ENCODE results near the gene ZNF664.

The ZNF664 gene

DNA sequence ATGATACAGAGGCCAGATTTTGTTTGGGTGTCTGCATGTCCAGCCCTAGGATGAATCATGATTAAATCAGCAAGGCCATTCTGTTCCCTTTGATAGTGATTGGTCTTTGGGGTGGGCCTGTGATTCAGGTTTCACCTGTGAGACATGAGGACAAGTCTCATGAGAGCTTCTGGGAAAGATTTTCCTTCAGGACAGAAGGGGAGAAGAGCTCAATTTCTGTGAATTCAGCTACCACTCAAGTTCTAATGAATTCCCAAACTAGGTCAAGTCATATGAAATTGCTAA lies 73.4 kb downstream of the ZNF664 start:
- H3K79me2 ChIP-seq (ENCODE audit: control insufficient read depth, low read length), result no peaks in the 10 kb centered on the region
- H4K20me1 ChIP-seq (ENCODE audit: control insufficient read depth, insufficient read depth, low read depth, low read length), result no peaks in the 10 kb centered on the region

GRCh38 chr12:124047045-124047566 lies 74.1 kb downstream of the ZNF664 start:
- H3K9me2 ChIP-seq (replicated peaks; ENCODE audit: control insufficient read depth, low read length), result no peaks in the 10 kb centered on the region
- no peak for TF ChIP-seq EZH2phosphoT487 (IDR thresholded peaks at IDR 0.05; ENCODE audit: borderline replicate concordance, low read length)
- TF ChIP-seq, protein P1, sequence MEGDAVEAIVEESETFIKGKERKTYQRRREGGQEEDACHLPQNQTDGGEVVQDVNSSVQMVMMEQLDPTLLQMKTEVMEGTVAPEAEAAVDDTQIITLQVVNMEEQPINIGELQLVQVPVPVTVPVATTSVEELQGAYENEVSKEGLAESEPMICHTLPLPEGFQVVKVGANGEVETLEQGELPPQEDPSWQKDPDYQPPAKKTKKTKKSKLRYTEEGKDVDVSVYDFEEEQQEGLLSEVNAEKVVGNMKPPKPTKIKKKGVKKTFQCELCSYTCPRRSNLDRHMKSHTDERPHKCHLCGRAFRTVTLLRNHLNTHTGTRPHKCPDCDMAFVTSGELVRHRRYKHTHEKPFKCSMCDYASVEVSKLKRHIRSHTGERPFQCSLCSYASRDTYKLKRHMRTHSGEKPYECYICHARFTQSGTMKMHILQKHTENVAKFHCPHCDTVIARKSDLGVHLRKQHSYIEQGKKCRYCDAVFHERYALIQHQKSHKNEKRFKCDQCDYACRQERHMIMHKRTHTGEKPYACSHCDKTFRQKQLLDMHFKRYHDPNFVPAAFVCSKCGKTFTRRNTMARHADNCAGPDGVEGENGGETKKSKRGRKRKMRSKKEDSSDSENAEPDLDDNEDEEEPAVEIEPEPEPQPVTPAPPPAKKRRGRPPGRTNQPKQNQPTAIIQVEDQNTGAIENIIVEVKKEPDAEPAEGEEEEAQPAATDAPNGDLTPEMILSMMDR (IDR thresholded peaks at IDR 0.05; ENCODE audit: low read depth, low read length, poor library complexity, severe bottlenecking), result no peak
- H3K9me3 ChIP-seq (ENCODE audit: control insufficient read depth, insufficient read depth, low read length), result peaks cover 22% of the 10 kb centered on the region
- no peaks in the 10 kb centered on the region for H3K4me1 ChIP-seq (ENCODE audit: control insufficient read depth, low read length)
- H3K4me2 ChIP-seq (ENCODE audit: low read length), result no peak overlapping the region
- H3K27me3 ChIP-seq (ENCODE audit: control insufficient read depth, low read length), result no peaks in the 10 kb centered on the region
- H3K36me3 ChIP-seq (ENCODE audit: control insufficient read depth, low read length), result no peaks in the 10 kb centered on the region
- H3K79me2 ChIP-seq (ENCODE audit: control insufficient read depth, low read length), result no peaks in the 10 kb centered on the region
- no peaks in the 10 kb centered on the region for H4K20me1 ChIP-seq (ENCODE audit: control insufficient read depth, insufficient read depth, low read depth, low read length)
- no peaks in the 10 kb centered on the region for H3F3A ChIP-seq (ENCODE audit: control insufficient read depth, insufficient read depth)
- H3K4me3 ChIP-seq (ENCODE audit: low read length), result no peak overlapping the region
- H3K27ac ChIP-seq (ENCODE audit: low read depth, low read length), result no peak overlapping the region

More for the DNA sequence above, 73.4 kb downstream of the ZNF664 start:
- Histone ChIP-seq H3K4me2 (ENCODE audit: low read length) (no peak overlapping the region), H3F3A (ENCODE audit: control insufficient read depth, insufficient read depth) (no peaks in the 10 kb centered on the region), H3K27ac (ENCODE audit: low read depth, low read length) (no peak overlapping the region), H3K9me2 (replicated peaks; ENCODE audit: control insufficient read depth, low read length) (no peaks in the 10 kb centered on the region), H3K27me3 (ENCODE audit: control insufficient read depth, low read length) (no peaks in the 10 kb centered on the region), H3K4me1 (ENCODE audit: control insufficient read depth, low read length) (no peaks in the 10 kb centered on the region), H3K36me3 (ENCODE audit: control insufficient read depth, low read length) (no peaks in the 10 kb centered on the region), H3K9me3 (ENCODE audit: control insufficient read depth, insufficient read depth, low read length) (peaks cover 22% of the 10 kb centered on the region), H3K4me3 (ENCODE audit: low read length) (no peak overlapping the region)
- TF ChIP-seq, protein P1 (IDR thresholded peaks at IDR 0.05; ENCODE audit: low read depth, low read length, poor library complexity, severe bottlenecking), result no peak
- no peak for TF ChIP-seq EZH2phosphoT487 (IDR thresholded peaks at IDR 0.05; ENCODE audit: borderline replicate concordance, low read length)

- TF ChIP-seq, protein P1 (IDR thresholded peaks at IDR 0.05; ENCODE audit: low read depth, low read length, poor library complexity, severe bottlenecking), result no peak
- no peak for TF ChIP-seq EZH2phosphoT487 (IDR thresholded peaks at IDR 0.05; ENCODE audit: borderline replicate concordance, low read length)
- H3K27me3 ChIP-seq (ENCODE audit: control insufficient read depth, low read length), result no peaks in the 10 kb centered on the region
- no peaks in the 10 kb centered on the region for H3K36me3 ChIP-seq (ENCODE audit: control insufficient read depth, low read length)
- no peak overlapping the region for H3K27ac ChIP-seq (ENCODE audit: low read depth, low read length)
- peaks cover 22% of the 10 kb centered on the region for H3K9me3 ChIP-seq (ENCODE audit: control insufficient read depth, insufficient read depth, low read length)
- no peaks in the 10 kb centered on the region for H3F3A ChIP-seq (ENCODE audit: control insufficient read depth, insufficient read depth)
- no peaks in the 10 kb centered on the region for H3K9me2 ChIP-seq (replicated peaks; ENCODE audit: control insufficient read depth, low read length)
- H3K79me2 ChIP-seq (ENCODE audit: control insufficient read depth, low read length), result no peaks in the 10 kb centered on the region
- no peaks in the 10 kb centered on the region for H3K4me1 ChIP-seq (ENCODE audit: control insufficient read depth, low read length)
- H4K20me1 ChIP-seq (ENCODE audit: control insufficient read depth, insufficient read depth, low read depth, low read length), result no peaks in the 10 kb centered on the region
- H3K4me3 ChIP-seq (ENCODE audit: low read length), result no peak overlapping the region
- H3K4me2 ChIP-seq (ENCODE audit: low read length), result no peak overlapping the region
These were observed 76.6 kb downstream of the ZNF664 start for GRCh38 chr12:124049451-124050094.

All from DOHH2 (cell line).